8988T (cell line): ENCODE measurements around the gene CCNQ.

Source experiments
- DNase-seq: peaks from one replicate; pipeline ENCODE4 v3.0.0; 2011

The CCNQ gene

DNA sequence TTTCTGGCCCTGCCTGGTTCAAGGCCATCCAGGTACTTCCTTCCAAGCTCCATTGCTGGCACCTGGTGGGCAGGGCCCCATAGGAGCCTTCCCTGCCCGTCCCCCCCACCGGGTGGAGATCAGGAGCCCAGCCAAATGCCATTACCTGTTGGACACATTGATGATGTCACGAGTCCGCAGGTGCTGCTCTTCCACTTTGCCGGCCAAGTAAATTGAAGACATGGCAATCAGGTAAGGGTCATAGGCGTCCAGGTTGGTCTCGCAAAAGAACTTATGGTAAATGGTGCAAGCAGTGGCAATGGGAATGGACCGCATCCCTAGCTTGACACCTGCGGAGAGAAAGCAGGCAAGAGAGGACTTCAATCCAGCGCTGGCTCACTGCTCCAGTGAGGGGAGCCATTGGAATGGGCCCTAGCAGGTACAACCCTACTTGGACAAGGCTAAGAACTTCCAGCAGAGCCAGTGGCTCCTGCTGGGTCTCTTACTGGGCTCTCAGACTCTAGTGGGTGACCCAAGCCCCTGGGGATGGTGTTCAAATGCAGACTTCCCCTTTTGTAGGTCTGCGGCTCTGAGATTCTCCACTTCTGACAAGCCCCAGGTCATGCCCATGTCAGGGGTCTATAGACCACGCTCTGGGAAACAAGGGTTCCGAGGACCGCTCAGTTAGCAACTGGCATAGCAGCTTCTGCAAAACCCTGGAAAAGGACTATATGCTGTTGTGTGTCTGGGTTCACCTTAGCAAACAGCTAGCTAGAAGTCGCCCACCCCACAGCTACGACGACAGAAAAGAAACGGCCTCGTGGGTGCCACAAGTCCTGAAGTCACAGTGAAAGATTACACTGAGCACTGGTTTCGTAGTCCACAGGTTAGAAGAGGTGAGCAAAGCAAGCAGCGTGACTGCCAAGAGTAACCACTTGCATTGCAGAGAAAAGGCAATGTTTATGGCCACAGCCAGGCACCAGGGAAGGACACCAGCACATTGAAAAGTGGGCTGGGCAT is 2.8 kb downstream of the CCNQ start:
- no peak for DNase-seq

DNA sequence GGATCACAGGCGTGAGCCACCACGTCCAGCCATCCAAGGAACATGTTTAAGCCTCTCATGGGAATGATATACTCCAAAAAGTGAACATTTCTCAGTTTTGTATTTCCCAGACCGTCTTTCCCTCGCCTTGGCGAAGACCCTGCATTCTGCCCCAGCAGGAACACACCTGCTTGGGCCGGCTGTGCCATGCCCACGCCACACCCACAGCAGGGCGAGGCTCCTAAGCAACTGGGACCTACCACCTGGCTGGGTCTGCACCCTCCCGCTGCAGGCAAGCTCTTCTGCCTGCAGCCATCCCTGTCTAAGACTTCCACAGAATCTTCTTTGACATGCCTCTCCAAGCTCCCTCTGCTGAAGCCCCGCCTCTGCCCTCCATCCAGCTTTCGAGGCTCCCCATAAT is 3.6 kb downstream of the CCNQ start:
- DNase-seq = no peak

DNA sequence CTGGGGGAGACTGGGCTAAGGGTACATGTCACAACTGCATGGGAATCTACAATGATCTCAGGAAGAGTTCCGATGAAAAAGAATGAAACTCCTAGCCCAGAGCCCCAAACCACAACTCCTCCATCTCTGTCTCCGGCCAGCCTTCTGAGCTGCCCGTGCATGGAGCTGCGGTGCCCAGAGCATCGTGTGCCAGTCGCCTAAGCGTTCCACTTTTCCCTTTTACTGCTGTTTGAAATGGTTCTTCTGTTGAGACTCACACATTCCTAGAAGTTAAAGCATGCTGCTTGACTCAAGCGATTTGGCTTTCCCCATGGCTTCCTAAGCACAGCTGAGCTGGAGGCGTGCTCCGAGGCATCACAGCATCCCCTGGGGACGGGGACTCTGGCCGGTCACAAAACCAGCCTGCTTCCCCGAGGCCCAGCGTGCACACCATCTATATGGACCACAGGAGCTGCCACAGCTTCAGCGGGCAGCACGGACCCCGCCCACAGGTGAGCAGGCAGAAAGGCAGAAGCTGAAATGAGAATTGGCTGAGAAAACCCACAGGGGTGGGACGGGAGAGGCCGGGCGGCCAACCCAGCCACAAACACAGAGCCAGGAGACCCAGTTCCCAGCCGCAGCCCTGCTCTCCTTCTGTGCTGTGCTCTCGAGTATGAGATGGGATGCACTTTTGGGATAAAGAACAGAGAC is 5.0 kb downstream of the CCNQ start:
- DNase-seq = no peak

DNA sequence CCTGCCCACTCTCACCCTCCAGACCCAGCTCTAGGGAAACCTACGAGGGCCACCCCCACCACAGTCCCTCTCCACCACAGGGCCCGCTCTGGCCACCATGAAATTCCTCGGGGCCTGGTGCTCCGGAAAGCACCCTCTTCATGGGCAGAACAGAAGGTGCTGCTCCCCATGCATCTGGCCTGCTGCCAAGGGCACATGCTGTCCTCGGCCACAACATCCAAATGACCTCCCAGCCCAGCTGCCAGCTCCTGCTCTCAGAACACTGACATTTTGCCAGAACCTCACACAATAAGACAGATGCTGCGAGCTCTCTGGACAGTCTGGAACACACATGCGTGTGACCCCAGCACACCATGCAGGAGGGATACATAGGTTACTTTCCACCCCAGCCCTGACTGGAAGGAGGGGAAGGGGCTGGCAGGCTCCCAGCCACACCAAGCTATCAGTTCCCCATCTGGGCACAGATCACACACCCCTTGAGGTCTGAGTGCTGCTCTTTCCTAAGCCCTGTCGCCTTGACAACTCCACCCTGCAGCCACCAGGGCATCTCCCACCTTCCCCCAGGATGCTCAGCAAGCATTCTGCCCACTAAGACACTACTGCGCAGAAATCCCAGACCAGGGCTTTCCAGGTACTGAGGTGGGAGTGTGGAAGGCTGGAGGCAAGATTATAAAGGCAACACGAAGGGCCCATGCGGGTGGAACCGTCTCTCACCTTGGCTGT is 5.8 kb downstream of the CCNQ start:
- DNase-seq = no peak

DNA sequence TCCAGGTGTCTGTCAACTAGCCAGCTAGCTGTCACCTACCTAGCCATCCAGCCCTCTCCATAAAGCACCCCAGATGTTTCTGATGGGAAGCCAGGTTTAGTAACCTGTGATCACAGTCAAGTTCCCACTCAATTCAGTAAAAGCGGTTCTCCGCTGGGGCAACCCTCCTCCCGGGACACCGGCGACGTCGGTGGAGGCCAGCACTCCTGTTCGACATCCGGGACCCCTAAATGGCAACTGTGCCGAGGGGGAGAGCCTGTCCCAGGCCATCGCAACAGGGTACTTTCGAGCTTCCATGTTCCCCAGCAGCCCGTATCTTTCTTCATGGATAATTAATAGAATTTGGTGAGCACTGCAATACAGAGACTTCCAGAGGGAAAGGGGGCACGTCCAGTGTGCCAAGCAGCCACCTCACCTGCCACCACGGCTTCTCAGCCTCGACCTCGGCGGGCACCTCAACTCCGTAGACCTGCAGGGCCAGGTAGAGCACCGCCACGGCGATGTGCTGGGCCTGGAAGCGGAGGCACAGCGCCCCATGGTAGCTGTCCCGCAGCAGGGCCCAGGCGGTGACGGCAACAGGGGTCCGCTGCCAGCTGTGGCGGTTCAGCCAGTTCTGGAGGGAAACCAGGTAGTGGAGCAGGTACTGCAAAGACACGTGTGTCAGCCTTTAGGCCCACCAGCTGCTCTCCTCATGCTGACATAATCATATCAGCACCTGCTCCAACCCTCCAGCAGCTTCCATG is 6.7 kb downstream of the CCNQ start:
- no peak for DNase-seq

DNA sequence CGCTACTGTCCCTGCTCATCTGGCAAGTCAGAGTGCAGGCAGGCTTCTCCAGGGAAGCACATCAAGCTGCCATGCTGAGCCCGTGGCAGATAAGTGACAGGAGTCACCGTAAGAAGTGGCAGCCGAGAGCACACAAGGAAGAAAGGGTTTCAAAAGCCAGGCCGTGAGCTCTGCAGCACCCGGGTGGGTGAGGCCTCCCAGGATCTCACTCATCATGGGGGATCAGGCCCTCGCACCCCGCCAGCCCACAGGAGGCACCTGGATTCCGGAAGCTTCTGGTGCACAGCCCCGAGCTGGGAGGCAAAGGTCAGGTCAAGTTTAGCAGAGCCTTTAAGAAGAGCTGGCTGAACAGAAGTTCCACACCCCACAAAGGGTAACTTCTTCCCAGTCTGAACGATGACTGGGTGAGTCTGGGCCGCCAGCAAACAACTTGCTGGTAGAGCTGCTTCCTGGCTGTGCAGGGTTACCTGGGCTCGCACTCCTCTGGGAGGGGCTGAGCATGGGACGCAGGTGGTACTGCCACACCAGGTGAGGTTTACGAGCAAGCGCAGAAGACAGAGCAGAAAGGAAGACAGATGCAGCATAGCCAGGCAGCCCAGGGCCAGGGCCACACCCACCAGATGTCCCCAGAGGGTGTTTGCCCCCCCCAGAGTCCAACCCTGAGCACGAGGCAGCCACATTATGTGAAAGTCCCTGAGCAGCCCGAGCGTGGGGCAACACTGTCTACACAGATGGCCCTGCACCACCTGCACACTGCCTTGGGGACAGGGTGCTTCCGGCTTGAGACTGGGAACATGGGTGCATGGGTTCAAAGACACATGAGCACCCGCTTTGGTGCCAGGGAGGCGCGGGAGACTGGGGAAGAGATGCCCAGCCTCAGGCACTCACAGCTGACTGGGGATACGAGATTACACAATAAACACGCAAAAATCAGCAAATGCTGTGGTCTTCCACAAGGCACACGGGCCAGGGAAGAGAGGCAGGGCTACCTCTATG is 7.7 kb downstream of the CCNQ start:
- DNase-seq = no peak

DNA sequence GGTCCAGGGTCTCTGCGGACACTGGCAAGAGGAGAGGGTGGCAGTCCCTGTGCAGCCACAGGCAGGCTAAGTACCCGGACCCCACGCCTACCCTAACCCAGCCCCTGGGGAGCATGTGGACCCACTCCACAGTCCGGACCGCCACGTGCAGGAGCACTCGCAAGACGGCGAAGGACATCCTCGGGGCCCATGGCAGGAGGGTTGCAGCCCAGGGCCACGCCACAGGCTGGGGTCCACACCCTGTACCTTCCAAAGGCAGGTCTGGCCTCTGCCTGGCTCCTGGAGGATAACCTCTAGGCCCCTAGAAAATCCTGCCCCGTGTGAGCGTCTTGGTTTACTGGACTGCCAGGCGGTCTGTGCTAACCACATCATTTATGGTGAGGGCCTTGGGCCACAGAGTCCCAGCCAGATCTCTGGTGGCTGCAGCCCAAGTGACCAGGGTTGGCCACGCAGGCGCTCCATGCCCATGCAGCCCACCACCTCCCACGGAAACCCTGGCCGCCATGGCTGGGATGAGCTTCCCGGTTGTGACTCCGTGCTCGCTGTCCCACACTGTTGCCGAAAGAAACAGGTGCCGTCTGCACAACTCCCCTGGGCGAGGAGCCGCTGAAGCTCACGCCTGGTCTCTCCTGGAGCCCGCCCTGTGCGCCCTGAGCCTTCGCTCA is 10.0 kb downstream of the CCNQ start:
- DNase-seq = no peak

DNA sequence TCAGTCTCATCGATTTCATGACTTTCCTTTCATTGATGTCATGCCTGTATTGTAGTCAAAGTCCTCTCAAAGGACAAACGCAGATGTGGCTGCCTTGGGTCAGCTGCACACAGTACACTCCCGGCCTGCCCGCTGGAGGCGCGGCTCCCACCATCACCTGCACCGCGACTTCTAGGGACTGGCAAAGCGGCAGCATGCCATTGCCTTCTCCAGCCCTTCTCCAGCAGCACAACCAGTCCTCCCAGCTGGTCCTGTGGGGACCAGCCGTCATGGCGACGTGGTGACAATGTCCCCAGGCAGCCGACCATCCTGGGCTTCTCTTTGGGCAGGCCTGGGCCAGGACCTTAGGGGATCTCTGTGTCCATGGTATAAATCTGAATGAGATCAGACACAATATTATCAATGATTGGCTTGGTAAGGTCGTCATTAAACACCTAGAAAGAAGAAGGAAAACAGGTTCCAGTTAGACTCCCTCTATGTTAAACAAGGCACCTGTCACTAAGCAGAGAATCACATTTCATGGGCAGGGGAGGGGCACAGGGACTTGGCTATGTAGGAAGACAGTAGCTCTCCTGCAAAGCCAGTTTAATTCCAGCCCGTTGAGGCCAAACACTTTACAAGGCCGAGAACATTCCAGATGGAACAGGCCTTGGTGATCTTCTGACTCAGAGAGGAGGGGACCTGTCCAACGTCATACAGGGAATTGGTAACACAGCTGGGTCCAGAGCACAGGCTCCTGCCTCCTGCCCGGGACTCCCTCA is 10.7 kb downstream of the CCNQ start:
- no peak for DNase-seq

DNA sequence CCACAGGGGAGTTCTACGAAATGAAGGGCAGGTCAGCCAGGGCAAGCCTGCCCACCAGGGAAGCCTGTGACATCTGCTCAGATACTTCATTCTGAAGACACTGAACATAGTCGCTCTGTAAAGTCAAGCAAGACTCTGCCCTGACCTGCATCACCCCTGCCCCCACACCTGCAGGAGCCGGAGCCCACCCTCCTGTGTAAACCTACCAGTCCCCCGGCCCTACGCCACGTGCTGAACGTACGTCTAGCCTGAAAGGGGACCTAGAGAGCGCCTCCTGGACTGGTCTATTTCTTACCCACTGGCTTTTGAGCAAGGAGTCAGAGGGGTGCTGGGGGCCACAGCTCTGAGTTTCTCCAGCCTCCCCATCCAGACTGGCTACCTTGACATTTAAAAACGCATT is 11.6 kb downstream of the CCNQ start:
- DNase-seq = no peak

DNA sequence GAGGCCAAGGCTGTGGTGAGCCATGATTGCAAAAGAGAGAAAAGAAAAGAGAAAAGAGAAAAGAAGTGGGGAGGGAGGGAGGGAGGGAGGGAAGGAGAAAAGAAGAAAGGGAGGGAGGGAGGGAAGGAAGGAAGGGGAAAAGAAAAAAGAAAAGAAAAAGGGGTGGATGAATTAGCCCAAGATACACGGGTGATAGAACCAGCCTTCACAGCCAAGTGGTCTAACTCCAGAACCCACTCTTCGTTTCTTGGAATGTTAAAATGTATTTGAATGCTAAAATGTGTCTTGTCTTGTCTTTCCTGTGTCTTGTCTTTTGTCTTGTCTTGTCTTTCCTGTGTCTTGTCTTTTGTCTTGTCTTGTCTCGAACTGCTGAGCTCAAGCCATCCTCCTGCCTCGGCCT is 13.1 kb downstream of the CCNQ start:
- DNase-seq = no peak

DNA sequence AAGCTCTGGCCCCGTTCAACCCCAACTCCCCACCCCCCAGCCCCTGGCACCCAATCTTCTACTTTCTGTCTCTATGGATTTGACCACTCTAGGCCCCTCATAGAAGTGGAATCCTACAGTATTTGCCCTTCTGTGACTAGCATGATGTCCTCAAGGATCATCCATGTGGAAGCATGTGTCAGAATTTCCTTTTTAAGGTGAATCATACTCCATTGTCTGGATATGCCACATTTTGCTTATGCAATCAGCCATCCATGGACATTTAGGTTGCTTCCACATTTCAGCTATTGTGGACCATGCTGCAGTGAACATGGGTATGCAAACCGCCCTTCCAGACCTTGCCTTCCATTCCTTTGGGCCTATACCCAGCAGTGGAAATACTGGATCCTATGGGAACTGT is 15.5 kb downstream of the CCNQ start:
- DNase-seq = no peak

DNA sequence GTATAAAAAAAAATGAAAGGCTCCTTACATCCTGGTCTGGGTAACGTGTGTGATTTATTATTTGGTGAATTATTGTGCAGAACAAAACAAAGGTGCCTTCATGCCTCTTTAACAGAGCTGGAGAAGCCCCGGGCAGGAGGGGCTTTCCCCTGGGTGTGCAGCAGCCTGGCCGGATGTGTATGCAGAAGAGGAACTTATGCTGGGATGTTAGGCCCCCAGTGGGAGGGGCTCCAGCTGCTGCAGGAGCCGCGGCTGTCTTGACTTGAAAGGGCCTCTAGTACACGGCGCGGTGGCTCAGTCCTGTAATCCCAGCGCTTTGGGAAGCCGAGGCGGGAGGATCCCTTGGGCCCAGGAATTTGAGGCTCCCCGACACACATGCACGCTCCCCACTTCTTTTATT is 16.0 kb downstream of the CCNQ start:
- no peak for DNase-seq

DNA sequence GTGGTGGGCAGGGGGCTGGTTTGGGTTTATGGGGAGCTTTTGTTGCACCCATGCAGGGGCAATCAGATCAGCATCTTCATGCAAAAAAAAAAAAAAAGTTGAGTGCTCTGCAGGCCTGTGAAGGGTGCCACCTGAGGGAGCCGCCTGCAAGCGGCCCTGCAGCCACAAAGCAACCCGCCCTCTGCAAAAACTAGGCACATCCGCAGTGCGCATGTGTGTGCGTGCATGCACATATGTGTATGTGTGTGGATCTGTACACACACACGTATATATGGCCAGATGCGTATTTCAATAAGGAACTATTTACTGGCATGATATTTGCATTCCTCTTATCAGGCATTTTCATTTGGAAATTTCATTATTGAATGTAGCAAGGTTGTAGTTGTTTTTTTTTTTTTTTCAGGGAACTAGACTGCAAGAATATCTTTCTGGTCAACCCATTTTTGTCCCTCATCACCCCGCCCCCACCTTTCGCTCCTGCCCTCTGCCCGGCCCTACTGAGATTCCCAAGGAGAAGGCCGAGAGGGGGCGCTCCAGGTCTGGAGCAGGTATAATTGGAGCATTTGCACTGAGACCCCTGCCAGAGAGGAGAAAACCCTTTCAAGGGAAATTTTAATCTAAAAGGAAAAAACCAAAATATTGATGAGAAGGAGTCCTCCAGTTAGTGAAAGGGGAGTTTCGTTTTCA is 18.1 kb downstream of the CCNQ start:
- DNase-seq = no peak

DNA sequence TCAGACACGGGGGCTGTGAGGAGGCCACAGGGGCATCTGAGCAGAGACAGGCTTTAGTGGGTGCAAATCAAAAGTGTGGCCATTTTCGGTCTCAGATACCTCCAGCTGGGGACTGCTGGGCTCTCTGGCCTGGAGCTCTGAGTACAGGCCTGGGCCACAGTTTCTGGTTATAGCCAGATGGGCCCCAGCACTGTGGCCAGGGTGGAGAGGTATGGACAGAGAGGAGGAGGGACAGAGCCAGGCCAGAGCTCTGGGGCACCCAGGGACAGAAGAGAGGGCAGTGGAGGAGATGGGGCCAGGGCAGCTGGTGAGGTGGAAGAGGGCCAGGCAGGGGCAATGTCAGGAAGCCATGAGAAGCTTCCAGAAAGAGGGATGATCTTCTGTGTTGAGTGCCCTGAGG is 20.1 kb downstream of the CCNQ start:
- DNase-seq = no peak

DNA sequence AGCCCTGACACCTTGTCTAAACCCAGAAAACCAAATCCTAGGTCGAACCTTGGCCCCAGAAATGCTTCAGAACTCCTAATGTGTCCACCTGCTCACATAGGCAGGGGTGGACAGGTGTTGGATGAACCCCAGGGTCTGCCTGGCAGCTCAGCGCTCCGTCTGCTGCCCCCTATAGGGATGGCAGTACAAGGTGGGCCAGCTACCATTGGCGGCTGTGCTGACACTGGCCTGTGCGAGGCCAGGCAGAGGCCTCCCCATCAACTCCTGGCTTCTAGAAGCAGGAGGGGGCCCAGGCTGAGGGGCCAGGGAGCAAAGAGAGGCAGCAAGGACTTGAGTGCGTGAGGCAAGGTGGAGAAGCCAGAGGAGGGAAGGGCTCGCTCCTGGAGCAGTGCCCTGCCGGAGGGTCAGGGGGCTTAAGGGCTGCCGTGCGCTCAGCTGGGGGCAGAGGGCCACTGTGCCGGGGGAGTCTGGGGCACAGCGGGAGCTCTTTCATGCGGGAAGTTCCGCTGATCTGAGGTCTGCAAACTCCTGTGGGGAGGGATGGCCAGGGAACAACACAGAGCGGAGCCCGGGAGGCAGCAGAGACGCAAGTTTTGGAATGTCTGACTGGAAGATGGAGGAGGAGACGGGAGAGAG is 20.6 kb downstream of the CCNQ start:
- DNase-seq = no peak

DNA sequence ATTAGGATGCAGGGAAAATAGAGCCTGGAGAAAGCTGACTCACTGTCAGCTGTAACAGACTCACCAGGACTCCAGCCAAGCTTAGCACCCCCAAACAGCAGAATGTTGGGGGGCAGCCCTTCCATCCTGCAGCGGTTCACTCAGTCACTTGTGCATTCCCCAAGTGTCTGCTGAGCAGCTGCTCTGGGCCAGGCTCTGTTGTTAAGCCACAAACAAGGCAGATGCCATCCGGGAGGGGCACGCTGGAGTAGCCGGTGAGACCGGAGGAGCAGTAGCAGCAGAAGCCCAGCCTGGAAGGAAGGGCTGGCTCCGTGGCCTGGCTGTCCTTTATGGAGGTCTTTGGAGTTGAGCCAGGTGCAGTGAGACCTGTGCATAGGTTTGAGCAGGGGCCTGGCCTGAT is 22.0 kb downstream of the CCNQ start:
- no peak for DNase-seq

DNA sequence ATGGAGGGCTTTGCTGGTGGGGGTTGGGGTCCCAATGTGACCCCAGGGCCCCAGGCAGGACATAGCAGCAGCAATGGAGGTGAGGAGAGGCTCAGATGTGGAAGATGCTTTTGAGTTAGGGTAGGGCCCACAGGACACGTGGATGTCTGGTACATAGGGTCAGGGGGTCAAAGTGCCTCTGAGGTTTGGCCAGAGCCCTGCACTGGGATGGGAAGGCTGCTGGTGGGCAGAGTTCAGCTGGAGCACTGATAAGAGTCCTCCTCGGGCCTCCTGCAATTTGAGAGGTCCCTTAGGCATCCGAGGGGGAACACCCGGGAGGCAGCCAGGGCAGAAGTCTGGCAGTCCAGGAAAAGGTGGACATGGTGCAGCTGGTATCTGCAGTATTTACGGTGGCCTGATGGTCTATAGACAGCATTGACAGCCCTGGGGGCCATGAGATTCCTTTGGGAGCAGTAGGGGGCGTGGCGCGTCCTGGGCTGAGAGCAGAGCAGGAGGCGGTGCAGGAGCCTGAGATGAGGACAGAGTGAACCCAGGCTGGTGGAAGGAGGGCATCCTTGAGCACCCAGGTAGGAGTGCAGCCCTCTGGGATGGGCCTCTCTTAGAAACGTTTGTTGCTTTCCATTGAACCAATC is 22.6 kb downstream of the CCNQ start:
- DNase-seq = no peak

DNA sequence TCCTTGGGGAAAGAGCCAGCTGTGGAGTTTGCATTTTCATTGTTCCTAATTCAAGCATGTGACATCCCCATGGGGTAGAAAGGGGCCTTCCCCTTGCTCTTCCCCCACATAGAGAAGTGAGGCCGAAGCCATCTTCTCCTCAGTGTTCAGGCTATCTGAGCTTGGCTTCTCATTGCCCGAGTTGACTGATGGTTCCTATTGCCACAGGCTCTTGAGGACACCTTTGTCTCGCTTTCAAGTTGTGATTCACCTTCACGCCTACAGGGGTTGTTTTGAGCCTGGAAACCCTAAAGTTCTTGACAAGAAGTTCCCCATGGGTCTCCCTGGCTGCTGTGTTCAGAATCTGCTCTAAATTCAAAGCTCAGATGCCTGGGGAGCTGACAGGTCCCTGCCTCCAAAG is 25.0 kb downstream of the CCNQ start:
- DNase-seq = no peak

DNA sequence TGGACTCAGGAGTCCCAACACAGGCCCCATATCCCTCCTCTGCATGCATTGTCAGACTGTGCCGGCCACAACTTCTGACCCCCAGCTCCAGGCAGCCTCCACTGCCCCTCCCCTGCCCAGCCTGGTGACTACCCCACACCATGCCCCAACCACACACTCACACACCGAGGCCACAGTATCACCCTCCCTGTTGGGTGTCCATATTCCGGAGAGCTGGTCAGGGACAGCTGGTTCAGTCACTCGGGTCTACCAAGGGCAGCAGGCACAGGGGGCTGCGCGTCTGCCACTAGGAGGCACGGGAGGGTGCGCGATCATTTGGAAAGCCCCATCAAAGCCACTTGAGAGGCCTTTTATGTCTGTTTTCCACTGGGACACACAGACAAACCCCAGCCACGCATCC is 26.3 kb downstream of the CCNQ start:
- DNase-seq = no peak
